K562 (cell line): ENCODE measurements around the gene PUSL1. TPM values are rescaled to one million over a fixed set of nuclear protein-coding genes. Genes with fewer than 3 reads are reported as not detected.

Source experiments
- microRNA-seq: library from miRNA; unstranded; fragments of <30 nt; microRNA quantifications from one replicate; pipeline ENCODE4, GENCODE V29; 2018; ENCODE audit warnings: borderline microRNAs expressed
- polyA plus RNA-seq, 8 experiments: library from polyadenylated mRNA; depleted of rRNA in 4 of 8; stranded (reverse) in 5 of 8; unstranded in 3 of 8; fragments of >200 nt; fragmentation: Nextera tagmentation in 2 of 8; fragmentation: Illumina TruSeq in 1 of 8; extraction: Ambion mirVana in 2 of 8; extraction: Trizol in 1 of 8; gene quantifications; 2 replicates each; pipeline versions ENCODE4 v1.2.1 to v1.2.3, GENCODE V29; 2011 to 2014; ENCODE audit warnings: inconsistent platforms in 1 of 8, missing spikeins in 1 of 8
- small RNA-seq: library from RNA; depleted of rRNA; stranded (forward); fragments of <200 nt; gene quantifications from one replicate; pipeline ENCODE3, GENCODE V24; 2014
- total RNA-seq, 7 experiments: library from RNA; depleted of rRNA in 6 of 7; stranded (reverse); fragments of >200 nt in 6 of 7; fragmentation: Illumina TruSeq in 2 of 7; extraction: Trizol in 2 of 7; gene quantifications; 2 replicates each; pipeline versions ENCODE4 v1.2.1 to v1.2.3, GENCODE V29; 2011 to 2021; ENCODE audit warnings: low replicate concordance in 1 of 7

The PUSL1 gene
- total and polyA plus RNA-seq, 9 of the 15 experiments (the other 6 are each of a cell fraction or from before 2014, with no cell fraction given): 0.62 to 86.9 (median 13.6) TPM

Small RNA genes lying within 50 kb of the gene (microRNA-seq; reads per million reads assigned to microRNA genes)
- gene MIR6726 (0.46 reads per million), gene MIR6727 (not detected), gene MIR6808 (0.27 reads per million)

Small RNA genes lying within 50 kb of the gene (small RNA-seq; reads per million reads assigned to genes)
- gene MIR6726: 0.11 reads per million

Other genes with a start within 250 kb of the PUSL1 start
Only the 7 nearest of the 25 such genes appear.
- 110 and 124 TPM in 2 replicates for gene UBE2J2, start 34.7 kb upstream of the PUSL1 start, total RNA-seq (2014; rRNA removed)
- 47.1 and 51.5 TPM in 2 replicates for gene UBE2J2, start 34.7 kb upstream of the PUSL1 start, total RNA-seq (2014; rRNA removed; fragmentation: Illumina TruSeq; extraction: Trizol)
- 73.0 and 75.5 TPM in 2 replicates for gene UBE2J2, start 34.7 kb upstream of the PUSL1 start, total RNA-seq (2015; rRNA removed; fragmentation: Illumina TruSeq; extraction: Trizol)
- 109 and 112 TPM in 2 replicates for gene UBE2J2, start 34.7 kb upstream of the PUSL1 start, total RNA-seq (2021)
- gene UBE2J2, start 34.7 kb upstream of the PUSL1 start, polyA plus RNA-seq (2011; rRNA removed): 36.4 and 45.5 TPM in 2 replicates
- gene UBE2J2, start 34.7 kb upstream of the PUSL1 start, polyA plus RNA-seq (2014; fragmentation: Illumina TruSeq; extraction: Trizol): 81.5 and 83.2 TPM in 2 replicates
- 1 to 10 TPM in 1 of 2 experiments, under 1 TPM in 1; 0.93 to 2.3 TPM for gene UBE2J2, start 34.7 kb upstream of the PUSL1 start, polyA plus RNA-seq (2014; fragmentation: Nextera tagmentation; extraction: Ambion mirVana)
- gene UBE2J2, start 34.7 kb upstream of the PUSL1 start, polyA plus RNA-seq (2014; rRNA removed): 107 and 108 TPM in 2 replicates
- gene SCNN1D, start 28.2 kb upstream of the PUSL1 start, total RNA-seq (2014; rRNA removed): 0.53 and 0.64 TPM in 2 replicates
- 0.06 TPM in 1 of 2 replicates, not detected in the other for gene SCNN1D, start 28.2 kb upstream of the PUSL1 start, total RNA-seq (2014; rRNA removed; fragmentation: Illumina TruSeq; extraction: Trizol)
- 0.29 and 0.38 TPM in 2 replicates for gene SCNN1D, start 28.2 kb upstream of the PUSL1 start, total RNA-seq (2015; rRNA removed; fragmentation: Illumina TruSeq; extraction: Trizol)
- 0.73 and 0.87 TPM in 2 replicates for gene SCNN1D, start 28.2 kb upstream of the PUSL1 start, total RNA-seq (2021)
- gene SCNN1D, start 28.2 kb upstream of the PUSL1 start, polyA plus RNA-seq (2011; rRNA removed): 0.38 and 0.92 TPM in 2 replicates
- 0.04 and 0.26 TPM in 2 replicates for gene SCNN1D, start 28.2 kb upstream of the PUSL1 start, polyA plus RNA-seq (2014; fragmentation: Illumina TruSeq; extraction: Trizol)
- gene SCNN1D, start 28.2 kb upstream of the PUSL1 start, polyA plus RNA-seq (2014; fragmentation: Nextera tagmentation; extraction: Ambion mirVana): under 1 TPM in 1 of 2 experiments, not detected in 1; 0.01 TPM
- gene SCNN1D, start 28.2 kb upstream of the PUSL1 start, polyA plus RNA-seq (2014; rRNA removed): 1.1 TPM in 2 replicates
- 29.6 and 33.3 TPM in 2 replicates for gene ACAP3, start 667 bp upstream of the PUSL1 start, total RNA-seq (2014; rRNA removed)
- gene ACAP3, start 667 bp upstream of the PUSL1 start, total RNA-seq (2014; rRNA removed; fragmentation: Illumina TruSeq; extraction: Trizol): 1.9 and 3.5 TPM in 2 replicates
- gene ACAP3, start 667 bp upstream of the PUSL1 start, total RNA-seq (2015; rRNA removed; fragmentation: Illumina TruSeq; extraction: Trizol): 14.0 and 15.2 TPM in 2 replicates
- gene ACAP3, start 667 bp upstream of the PUSL1 start, total RNA-seq (2021): 44.1 and 49.0 TPM in 2 replicates
- gene ACAP3, start 667 bp upstream of the PUSL1 start, polyA plus RNA-seq (2011; rRNA removed): 12.0 and 27.1 TPM in 2 replicates
- gene ACAP3, start 667 bp upstream of the PUSL1 start, polyA plus RNA-seq (2014; fragmentation: Illumina TruSeq; extraction: Trizol): 7.2 and 11.8 TPM in 2 replicates
- gene ACAP3, start 667 bp upstream of the PUSL1 start, polyA plus RNA-seq (2014; fragmentation: Nextera tagmentation; extraction: Ambion mirVana): under 1 TPM; 0.01 to 0.06 TPM
- gene ACAP3, start 667 bp upstream of the PUSL1 start, polyA plus RNA-seq (2014; rRNA removed): 43.8 and 44.8 TPM in 2 replicates
- gene INTS11, start 16.1 kb downstream of the PUSL1 start, total RNA-seq (2014; rRNA removed): 151 and 179 TPM in 2 replicates
- gene INTS11, start 16.1 kb downstream of the PUSL1 start, total RNA-seq (2014; rRNA removed; fragmentation: Illumina TruSeq; extraction: Trizol): 62.1 and 77.4 TPM in 2 replicates
- gene INTS11, start 16.1 kb downstream of the PUSL1 start, total RNA-seq (2015; rRNA removed; fragmentation: Illumina TruSeq; extraction: Trizol): 85.4 and 88.8 TPM in 2 replicates
- gene INTS11, start 16.1 kb downstream of the PUSL1 start, total RNA-seq (2021): 153 and 164 TPM in 2 replicates
- gene INTS11, start 16.1 kb downstream of the PUSL1 start, polyA plus RNA-seq (2011; rRNA removed): 110 and 164 TPM in 2 replicates
- 143 and 151 TPM in 2 replicates for gene INTS11, start 16.1 kb downstream of the PUSL1 start, polyA plus RNA-seq (2014; fragmentation: Illumina TruSeq; extraction: Trizol)
- 10 to 100 TPM in 1 of 2 experiments, 1 to 10 TPM in 1; 3.6 to 11.8 TPM for gene INTS11, start 16.1 kb downstream of the PUSL1 start, polyA plus RNA-seq (2014; fragmentation: Nextera tagmentation; extraction: Ambion mirVana)
- gene INTS11, start 16.1 kb downstream of the PUSL1 start, polyA plus RNA-seq (2014; rRNA removed): 183 TPM in 2 replicates
- 21.6 and 33.4 TPM in 2 replicates for gene CPTP, start 16.2 kb downstream of the PUSL1 start, total RNA-seq (2014; rRNA removed)
- gene CPTP, start 16.2 kb downstream of the PUSL1 start, total RNA-seq (2014; rRNA removed; fragmentation: Illumina TruSeq; extraction: Trizol): 3.0 and 3.5 TPM in 2 replicates
- gene CPTP, start 16.2 kb downstream of the PUSL1 start, total RNA-seq (2015; rRNA removed; fragmentation: Illumina TruSeq; extraction: Trizol): 8.4 and 10.1 TPM in 2 replicates
- gene CPTP, start 16.2 kb downstream of the PUSL1 start, total RNA-seq (2021): 25.4 and 25.8 TPM in 2 replicates
- gene CPTP, start 16.2 kb downstream of the PUSL1 start, polyA plus RNA-seq (2011; rRNA removed): 3.5 and 5.7 TPM in 2 replicates
- gene CPTP, start 16.2 kb downstream of the PUSL1 start, polyA plus RNA-seq (2014; fragmentation: Illumina TruSeq; extraction: Trizol): 2.7 and 9.1 TPM in 2 replicates
- gene CPTP, start 16.2 kb downstream of the PUSL1 start, polyA plus RNA-seq (2014; fragmentation: Nextera tagmentation; extraction: Ambion mirVana): under 1 TPM; 0.11 to 0.20 TPM
- gene CPTP, start 16.2 kb downstream of the PUSL1 start, polyA plus RNA-seq (2014; rRNA removed): 12.4 and 12.9 TPM in 2 replicates
- gene TAS1R3, start 22.7 kb downstream of the PUSL1 start, total RNA-seq (2014; rRNA removed): 0.12 TPM in 1 of 2 replicates, not detected in the other
- gene TAS1R3, start 22.7 kb downstream of the PUSL1 start, total RNA-seq (2014; rRNA removed; fragmentation: Illumina TruSeq; extraction: Trizol): not detected in 2 replicates
- gene TAS1R3, start 22.7 kb downstream of the PUSL1 start, total RNA-seq (2015; rRNA removed; fragmentation: Illumina TruSeq; extraction: Trizol): 0.04 TPM in 1 of 2 replicates, not detected in the other
- gene TAS1R3, start 22.7 kb downstream of the PUSL1 start, total RNA-seq (2021): 0.07 and 0.09 TPM in 2 replicates
- 0.05 TPM in 1 of 2 replicates, not detected in the other for gene TAS1R3, start 22.7 kb downstream of the PUSL1 start, polyA plus RNA-seq (2011; rRNA removed)
- gene TAS1R3, start 22.7 kb downstream of the PUSL1 start, polyA plus RNA-seq (2014; fragmentation: Illumina TruSeq; extraction: Trizol): not detected in 2 replicates
- gene TAS1R3, start 22.7 kb downstream of the PUSL1 start, polyA plus RNA-seq (2014; fragmentation: Nextera tagmentation; extraction: Ambion mirVana): not detected
- gene TAS1R3, start 22.7 kb downstream of the PUSL1 start, polyA plus RNA-seq (2014; rRNA removed): 0.03 and 0.13 TPM in 2 replicates
- 135 and 143 TPM in 2 replicates for gene DVL1, start 40.8 kb downstream of the PUSL1 start, total RNA-seq (2014; rRNA removed)
- gene DVL1, start 40.8 kb downstream of the PUSL1 start, total RNA-seq (2014; rRNA removed; fragmentation: Illumina TruSeq; extraction: Trizol): 3.5 and 6.3 TPM in 2 replicates
- gene DVL1, start 40.8 kb downstream of the PUSL1 start, total RNA-seq (2015; rRNA removed; fragmentation: Illumina TruSeq; extraction: Trizol): 50.9 and 51.7 TPM in 2 replicates
- 106 and 118 TPM in 2 replicates for gene DVL1, start 40.8 kb downstream of the PUSL1 start, total RNA-seq (2021)
- 24.3 and 42.1 TPM in 2 replicates for gene DVL1, start 40.8 kb downstream of the PUSL1 start, polyA plus RNA-seq (2011; rRNA removed)
- 13.9 and 43.4 TPM in 2 replicates for gene DVL1, start 40.8 kb downstream of the PUSL1 start, polyA plus RNA-seq (2014; fragmentation: Illumina TruSeq; extraction: Trizol)
- gene DVL1, start 40.8 kb downstream of the PUSL1 start, polyA plus RNA-seq (2014; fragmentation: Nextera tagmentation; extraction: Ambion mirVana): under 1 TPM; 0.62 to 0.63 TPM
- 119 and 136 TPM in 2 replicates for gene DVL1, start 40.8 kb downstream of the PUSL1 start, polyA plus RNA-seq (2014; rRNA removed)